Fibroblast of pulmonary artery (primary cell): ENCODE data around the gene DYNC2H1.

Source experiments
- DNase-seq: peaks from one replicate; pipeline ENCODE4 v3.0.0-alpha.2; 2010; ENCODE audit warnings: low read depth
- H3K4me3 ChIP-seq: replicated peaks from 2 replicates; pipeline ENCODE4 v1.5.1; 2011; ENCODE audit warnings: low read depth, mild to moderate bottlenecking, control low read depth, low read length, moderate library complexity
- TF ChIP-seq, protein P1 (sequence below): IDR thresholded peaks from 2 replicates; pipeline ENCODE4 v1.5.1; 2011; ENCODE audit warnings: mild to moderate bottlenecking, control low read depth, low read length, inconsistent platforms; ENCODE audit errors: missing control alignments

DYNC2H1 gene

DNA sequence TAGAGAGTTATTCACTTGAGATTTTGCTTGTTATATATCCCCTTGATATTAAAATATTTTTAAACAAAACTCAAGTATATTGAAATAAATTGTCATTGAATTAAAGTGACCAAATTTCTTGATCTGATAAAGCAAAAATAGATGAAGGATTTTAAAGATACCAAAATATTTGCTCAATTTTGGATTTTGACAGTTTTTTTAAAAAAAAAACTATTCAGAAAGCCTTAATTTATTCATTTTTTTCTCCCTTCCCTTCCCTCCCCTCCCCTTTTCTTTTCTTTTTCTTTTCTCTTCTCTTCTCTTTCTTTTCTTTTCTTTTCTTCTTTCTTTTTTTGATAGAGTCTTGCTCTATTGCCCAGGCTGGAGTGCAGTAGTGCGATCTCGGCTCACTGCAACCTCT is 163.7 kb downstream of the DYNC2H1 start:
- TF ChIP-seq, protein P1, sequence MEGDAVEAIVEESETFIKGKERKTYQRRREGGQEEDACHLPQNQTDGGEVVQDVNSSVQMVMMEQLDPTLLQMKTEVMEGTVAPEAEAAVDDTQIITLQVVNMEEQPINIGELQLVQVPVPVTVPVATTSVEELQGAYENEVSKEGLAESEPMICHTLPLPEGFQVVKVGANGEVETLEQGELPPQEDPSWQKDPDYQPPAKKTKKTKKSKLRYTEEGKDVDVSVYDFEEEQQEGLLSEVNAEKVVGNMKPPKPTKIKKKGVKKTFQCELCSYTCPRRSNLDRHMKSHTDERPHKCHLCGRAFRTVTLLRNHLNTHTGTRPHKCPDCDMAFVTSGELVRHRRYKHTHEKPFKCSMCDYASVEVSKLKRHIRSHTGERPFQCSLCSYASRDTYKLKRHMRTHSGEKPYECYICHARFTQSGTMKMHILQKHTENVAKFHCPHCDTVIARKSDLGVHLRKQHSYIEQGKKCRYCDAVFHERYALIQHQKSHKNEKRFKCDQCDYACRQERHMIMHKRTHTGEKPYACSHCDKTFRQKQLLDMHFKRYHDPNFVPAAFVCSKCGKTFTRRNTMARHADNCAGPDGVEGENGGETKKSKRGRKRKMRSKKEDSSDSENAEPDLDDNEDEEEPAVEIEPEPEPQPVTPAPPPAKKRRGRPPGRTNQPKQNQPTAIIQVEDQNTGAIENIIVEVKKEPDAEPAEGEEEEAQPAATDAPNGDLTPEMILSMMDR = no peak
- no peak for DNase-seq
- H3K4me3 ChIP-seq = no peak overlapping the region

DNA sequence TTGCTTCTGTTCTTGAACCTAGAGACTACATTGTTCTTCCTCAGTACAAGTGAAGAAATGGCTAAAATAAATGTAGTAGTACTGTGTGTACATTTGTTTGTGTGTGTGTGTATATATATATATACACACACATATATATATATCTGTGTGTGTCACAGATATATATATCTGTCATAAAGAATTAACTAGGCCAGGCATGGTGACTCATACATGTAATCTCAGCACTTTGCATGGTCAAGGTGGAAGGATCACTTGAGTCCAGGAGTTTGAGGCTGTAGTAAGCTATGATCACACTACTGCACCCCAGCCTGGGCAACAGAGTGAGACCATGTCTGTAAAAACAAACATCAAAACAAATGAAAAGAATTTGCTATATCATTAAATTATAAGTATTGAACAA is 164.8 kb downstream of the DYNC2H1 start:
- TF ChIP-seq, protein P1 = no peak
- no peak overlapping the region for H3K4me3 ChIP-seq
- no peak for DNase-seq

DNA sequence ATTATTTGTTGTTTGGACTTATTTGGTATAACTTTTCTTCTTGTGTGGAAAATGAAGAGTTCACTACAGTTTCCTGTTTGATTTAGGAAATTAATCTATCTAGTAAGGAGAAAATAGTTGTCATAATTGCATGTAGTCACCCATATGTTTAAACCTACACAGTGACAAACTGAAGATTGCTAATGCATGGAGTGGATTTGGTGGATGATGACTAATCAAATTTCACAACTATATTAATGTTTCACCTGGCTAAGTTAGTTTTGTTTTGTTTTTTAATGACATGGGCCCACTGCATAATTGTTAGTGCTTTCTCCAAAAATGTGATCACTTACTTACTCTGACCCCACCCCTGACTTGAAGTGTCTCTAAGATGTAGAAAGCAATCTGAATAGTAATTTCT is 170.6 kb downstream of the DYNC2H1 start:
- TF ChIP-seq, protein P1 = no peak
- H3K4me3 ChIP-seq = no peak overlapping the region
- no peak for DNase-seq

DNA sequence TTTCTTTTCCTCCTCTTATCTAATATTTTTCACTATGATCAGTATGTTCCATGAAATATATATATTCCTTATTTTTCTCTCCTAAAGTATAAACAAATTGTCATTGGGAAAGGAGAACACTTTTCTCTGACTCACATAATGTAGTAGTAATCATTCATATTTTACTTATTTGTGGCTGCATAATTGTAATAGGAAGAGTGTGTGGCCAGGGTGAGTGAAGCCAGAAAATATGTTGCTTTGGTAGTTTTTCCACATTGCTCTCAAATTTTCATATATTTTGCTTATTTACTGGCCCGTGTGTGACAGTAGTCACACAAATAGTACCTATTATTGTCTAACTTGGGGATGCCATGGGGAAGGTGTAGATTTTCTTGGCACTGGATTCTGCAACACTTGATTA is 172.1 kb downstream of the DYNC2H1 start:
- TF ChIP-seq, protein P1 = no peak
- H3K4me3 ChIP-seq = no peak overlapping the region
- DNase-seq = no peak

DNA sequence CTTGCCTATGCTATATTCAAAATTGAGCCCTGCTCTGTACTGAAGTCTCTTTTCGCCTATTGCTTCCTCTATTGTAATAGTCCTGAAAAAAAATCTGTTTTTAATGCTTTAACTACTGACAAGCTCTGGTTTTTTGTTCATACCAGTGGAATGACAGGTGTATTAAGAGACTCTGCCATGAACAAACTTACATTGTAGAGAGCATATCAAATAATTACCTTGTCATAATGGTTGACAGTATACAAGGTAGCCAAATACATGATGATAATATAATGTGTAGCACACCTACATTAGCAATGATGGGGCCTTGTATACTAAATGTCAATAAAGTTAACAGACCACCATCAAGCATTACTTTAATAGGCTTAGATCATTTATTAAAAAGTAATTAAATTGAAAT is 175.0 kb downstream of the DYNC2H1 start:
- no peak for DNase-seq
- no peak overlapping the region for H3K4me3 ChIP-seq
- TF ChIP-seq, protein P1 = no peak

DNA sequence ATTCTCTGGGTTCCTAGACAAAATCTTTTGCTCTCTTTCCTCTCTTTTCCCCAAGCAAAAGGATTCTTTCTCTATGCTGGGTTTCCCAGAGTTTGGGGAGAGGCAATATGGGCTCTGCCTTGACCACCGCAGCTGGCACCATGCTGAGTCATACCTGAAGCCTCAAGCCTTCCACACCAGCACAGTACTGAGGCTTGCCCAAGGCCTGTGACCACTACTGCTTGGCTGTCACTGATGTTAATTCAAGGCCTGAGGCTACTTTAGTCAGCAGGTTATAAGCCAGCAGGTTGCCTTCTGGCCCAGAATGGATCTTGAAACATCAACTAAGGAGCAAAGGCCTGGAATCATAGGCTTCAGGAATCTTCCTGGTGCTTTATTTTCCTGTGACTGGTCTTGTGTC is 185.3 kb downstream of the DYNC2H1 start:
- TF ChIP-seq, protein P1 = no peak
- no peak overlapping the region for H3K4me3 ChIP-seq
- DNase-seq = no peak

DNA sequence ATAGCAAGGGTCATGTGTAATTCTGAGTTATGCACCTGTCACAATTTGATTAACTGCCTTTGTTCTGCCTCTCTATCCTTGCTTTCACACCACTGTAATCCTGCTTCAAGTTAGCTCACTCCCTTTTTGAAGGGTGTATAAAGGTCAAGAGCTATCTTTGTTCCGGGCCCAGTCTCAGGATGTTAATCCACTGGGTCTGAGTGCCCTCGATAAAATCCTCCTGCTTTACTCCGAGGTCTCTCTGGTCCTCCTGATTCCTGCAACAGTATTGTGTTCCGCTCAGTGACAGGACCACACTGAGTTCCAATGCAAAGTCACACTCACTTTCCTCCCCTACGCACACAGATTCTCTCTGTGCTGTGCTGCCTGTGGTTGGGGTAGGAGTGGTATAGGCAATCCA is 186.5 kb downstream of the DYNC2H1 start:
- TF ChIP-seq, protein P1 = no peak
- no peak overlapping the region for H3K4me3 ChIP-seq
- peak; percentile 11 for DNase-seq
